ENCODE measurements around the gene DBX2. TPM values are rescaled to one million over a fixed set of nuclear protein-coding genes. Genes with fewer than 3 reads are reported as not detected.

Gene DBX2
- total and polyA plus RNA-seq, 2 of the 4 experiments (the other 2 are of a cell fraction), result not detected

- no peak for TF ChIP-seq ELK1 (IDR thresholded peaks at IDR 0.05; ENCODE audit: borderline replicate concordance, low read depth, low read length)
- TF ChIP-seq MAZ (IDR thresholded peaks at IDR 0.05; ENCODE audit: borderline replicate concordance, low read depth, low read length), result no peak
- TF ChIP-seq CHD1 (IDR thresholded peaks at IDR 0.05; ENCODE audit: low read depth, low read length), result no peak
Observed at GRCh38 chr12:45042599-45042998, 8.3 kb downstream of the DBX2 start (continued).

GRCh38 chr12:45040977-45041376, 9.9 kb downstream of the DBX2 start:
- dilution Hi-C loops (cut with HindIII; ENCODE audit: low sequenced_read_pairs, unreplicated experiment) (no loop called here), in situ Hi-C loops (cut with MboI; ENCODE audit: low sequenced_read_pairs) (no loop called here), intact Hi-C loops (cut with micrococcal nuclease) (loop anchor here (10.0 kb wide), 1 partner anchor 64 kb away; no protein-coding TSS in a partner anchor)
- no peaks in the 10 kb centered on the region for H3K27me3 ChIP-seq (ENCODE audit: control insufficient read depth, insufficient read depth, low read length)
- no peak overlapping the region for H2BK15ac ChIP-seq (ENCODE audit: low read depth, low read length)
- no peak overlapping the region for H3K27ac ChIP-seq (ENCODE audit: insufficient read depth, low read length)
- no peaks in the 10 kb centered on the region for H4K20me1 ChIP-seq (ENCODE audit: insufficient read depth, low read length)
- H2BK20ac ChIP-seq (ENCODE audit: low read depth, low read length), result no peak overlapping the region
- DNase-seq (no peak), ATAC-seq (ENCODE audit: low read depth) (no peak)
- no peak overlapping the region for H2AK9ac ChIP-seq (replicated peaks; ENCODE audit: low read depth, low read length, poor library complexity)
- no peak overlapping the region for H2AFZ ChIP-seq (replicated peaks; ENCODE audit: low read length, poor library complexity)
- no peak overlapping the region for H4K5ac ChIP-seq (ENCODE audit: low read depth, low read length)
- ChIA-PET CTCF (no interaction called here), POLR2A (ENCODE audit: unreplicated experiment) (no interaction called here)
- no peak overlapping the region for H4K91ac ChIP-seq (ENCODE audit: insufficient read depth, low read depth, low read length)
- no peaks in the 10 kb centered on the region for H3K79me1 ChIP-seq (ENCODE audit: low read depth in 1 of 2, low read length in 2 of 2)
- no peak overlapping the region for H3K4me2 ChIP-seq (ENCODE audit: low read depth, low read length)
- H4K8ac ChIP-seq (ENCODE audit: low read depth in 2 of 2, low read length in 2 of 2), result no peak overlapping the region
- no TSS peak for BruUV-seq (replicated peaks)
- H3K9ac ChIP-seq (ENCODE audit: low read depth, low read length), result no peak overlapping the region
- no peaks in the 10 kb centered on the region for H3K4me1 ChIP-seq (ENCODE audit: control insufficient read depth, insufficient read depth, low read length)
- H3K9me3 ChIP-seq (ENCODE audit: control insufficient read depth, insufficient read depth, low read length), result no peaks in the 10 kb centered on the region
- H3K18ac ChIP-seq (ENCODE audit: low read depth, low read length), result no peak overlapping the region
- no peaks in the 10 kb centered on the region for H3K9me1 ChIP-seq (ENCODE audit: insufficient read depth, low read length)
- H3K4me3 ChIP-seq (ENCODE audit: insufficient read depth, low read depth, low read length), result no peak overlapping the region
- H3K14ac ChIP-seq (replicated peaks; ENCODE audit: low read depth, low read length), result no peak overlapping the region
- H3K36me3 ChIP-seq (ENCODE audit: control insufficient read depth, insufficient read depth, low read length), result no peaks in the 10 kb centered on the region
- H3K23ac ChIP-seq (ENCODE audit: low read depth, low read length), result no peak overlapping the region
- no peak overlapping the region for H3K56ac ChIP-seq (ENCODE audit: extremely low read depth, insufficient read depth, low read length)
- no CpG with 5 or more reads among the region's 2 CpGs for WGBS, 2 experiments (ENCODE audit: extremely low coverage in 2 of 2, insufficient read length in 1 of 2)
- H2AK5ac ChIP-seq (ENCODE audit: low read depth, low read length), result no peak overlapping the region
- H2BK5ac ChIP-seq (ENCODE audit: low read depth, low read length, poor library complexity, severe bottlenecking), result no peak overlapping the region
- H3K4ac ChIP-seq (ENCODE audit: low read depth, low read length), result no peak overlapping the region
- no peak overlapping the region for H2BK120ac ChIP-seq (ENCODE audit: low read depth, low read length)
- TF ChIP-seq BHLHE40 (IDR thresholded peaks at IDR 0.05; ENCODE audit: low read depth, low read length) (no peak), RCOR1 (IDR thresholded peaks at IDR 0.05; ENCODE audit: insufficient replicate concordance, low read length) (no peak), MAFK (IDR thresholded peaks at IDR 0.05; ENCODE audit: low read depth, low read length) (no peak), RAD21 (IDR thresholded peaks at IDR 0.05; ENCODE audit: low read length) (no peak), MXI1 (IDR thresholded peaks at IDR 0.05; ENCODE audit: borderline replicate concordance, low read depth, low read length) (no peak), SMC3 (IDR thresholded peaks at IDR 0.05; ENCODE audit: low read depth, low read length) (no peak), POLR2A (IDR thresholded peaks at IDR 0.05; ENCODE audit: low read depth, low read length) (no peak), ELK1 (IDR thresholded peaks at IDR 0.05; ENCODE audit: borderline replicate concordance, low read depth, low read length) (no peak), CEBPB (IDR thresholded peaks at IDR 0.05; ENCODE audit: low read depth, low read length) (no peak), FOS (IDR thresholded peaks at IDR 0.05; ENCODE audit: low read depth, low read length) (no peak), MAZ (IDR thresholded peaks at IDR 0.05; ENCODE audit: borderline replicate concordance, low read depth, low read length) (no peak)
- TF ChIP-seq, protein P1, sequence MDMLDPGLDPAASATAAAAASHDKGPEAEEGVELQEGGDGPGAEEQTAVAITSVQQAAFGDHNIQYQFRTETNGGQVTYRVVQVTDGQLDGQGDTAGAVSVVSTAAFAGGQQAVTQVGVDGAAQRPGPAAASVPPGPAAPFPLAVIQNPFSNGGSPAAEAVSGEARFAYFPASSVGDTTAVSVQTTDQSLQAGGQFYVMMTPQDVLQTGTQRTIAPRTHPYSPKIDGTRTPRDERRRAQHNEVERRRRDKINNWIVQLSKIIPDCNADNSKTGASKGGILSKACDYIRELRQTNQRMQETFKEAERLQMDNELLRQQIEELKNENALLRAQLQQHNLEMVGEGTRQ (IDR thresholded peaks at IDR 0.05; ENCODE audit: low read depth, low read length), result no peak

Data from IMR-90 (cell line).